Measurements from ENCODE around the gene KRT15. TPM values are rescaled to one million over a fixed set of nuclear protein-coding genes. Genes with fewer than 3 reads are reported as not detected.

Gene KRT15
- total and polyA plus RNA-seq, 9 of the 15 experiments (the other 6 are each of a cell fraction or from before 2014, with no cell fraction given): 0.28 to 4.4 (median 0.56) TPM

DNA sequence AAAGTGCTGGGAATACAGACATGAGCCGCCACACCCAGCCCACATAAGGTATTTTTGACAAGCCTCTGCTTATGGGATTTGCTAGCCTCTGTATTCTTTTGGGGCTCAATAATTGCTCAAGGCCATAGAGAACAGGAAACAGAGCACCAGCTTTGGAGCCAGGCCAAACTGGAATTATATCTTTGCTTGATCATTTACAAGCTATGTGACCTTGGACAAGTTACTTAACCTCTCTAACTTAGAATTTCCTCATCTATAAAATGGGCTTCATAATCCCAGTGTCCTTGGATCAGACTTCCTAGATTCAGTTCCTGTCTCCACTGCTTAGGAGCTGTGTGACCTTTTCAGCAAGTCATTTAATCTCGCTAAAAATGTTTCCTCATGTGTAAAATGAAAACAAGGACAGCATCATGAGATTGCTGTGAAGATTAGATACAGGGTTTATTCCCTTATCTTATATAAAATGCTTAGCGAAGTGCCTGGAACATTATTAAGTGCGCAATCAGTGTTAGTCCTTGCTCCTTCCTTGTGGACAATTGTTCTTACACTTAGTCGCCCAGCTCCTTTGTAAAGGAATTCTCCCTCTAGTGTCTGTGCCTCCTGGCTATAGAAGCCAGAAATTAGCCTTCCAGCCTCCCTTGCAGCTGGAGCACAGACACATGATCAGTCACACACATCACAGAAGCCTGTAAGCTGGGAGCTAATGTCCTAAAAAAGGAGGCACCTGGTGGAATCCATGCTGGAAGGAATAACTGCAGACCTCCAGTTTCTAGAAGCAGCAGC, 36.6 kb upstream of the KRT15 start (continued):
- peak; percentile 42; the same call in 1 of the 2 replicates for TF ChIP-seq ESRRA (IDR thresholded peaks at IDR 0.05; ENCODE audit: borderline replicate concordance, low read depth)
- no peak for TF ChIP-seq ZNF644 (tag; IDR thresholded peaks at IDR 0.05; ENCODE audit: low read depth)
- no peak for TF ChIP-seq ZNF75A (CRISPR knock-in tag; IDR thresholded peaks at IDR 0.05)
- no peak for TF ChIP-seq CSDE1 (IDR thresholded peaks at IDR 0.05)
- TF ChIP-seq KLF10 (CRISPR knock-in tag; IDR thresholded peaks at IDR 0.05): no peak
- no peak for TF ChIP-seq KAT7 (CRISPR knock-in tag; IDR thresholded peaks at IDR 0.05; ENCODE audit: borderline replicate concordance)
- no peak for TF ChIP-seq PRPF4 (IDR thresholded peaks at IDR 0.05; ENCODE audit: insufficient read depth, low read depth, low read length, poor library complexity, severe bottlenecking)
- TF ChIP-seq, protein P1, sequence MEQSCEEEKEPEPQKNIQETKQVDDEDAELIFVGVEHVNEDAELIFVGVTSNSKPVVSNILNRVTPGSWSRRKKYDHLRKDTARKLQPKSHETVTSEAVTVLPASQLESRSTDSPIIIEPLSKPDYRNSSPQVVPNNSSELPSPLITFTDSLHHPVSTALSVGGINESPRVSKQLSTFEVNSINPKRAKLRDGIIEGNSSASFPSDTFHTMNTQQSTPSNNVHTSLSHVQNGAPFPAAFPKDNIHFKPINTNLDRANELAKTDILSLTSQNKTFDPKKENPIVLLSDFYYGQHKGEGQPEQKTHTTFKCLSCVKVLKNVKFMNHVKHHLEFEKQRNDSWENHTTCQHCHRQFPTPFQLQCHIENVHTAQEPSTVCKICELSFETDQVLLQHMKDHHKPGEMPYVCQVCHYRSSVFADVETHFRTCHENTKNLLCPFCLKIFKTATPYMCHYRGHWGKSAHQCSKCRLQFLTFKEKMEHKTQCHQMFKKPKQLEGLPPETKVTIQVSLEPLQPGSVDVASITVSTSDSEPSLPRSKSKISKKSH (CRISPR knock-in tag; IDR thresholded peaks at IDR 0.05): no peak
